Cerebellar nuclear complex (tissue), 1 donor: ENCODE results near the gene TAF1B.
"Not testable (repeated sequence)": the region's sequence is repeated elsewhere in the genome, so short reads cannot be mapped to it uniquely, and the experiment has no call there.

Source experiments
- DNase-seq, 2 experiments: peaks; one replicate each; lab custom pipeline; 2025; lab: John Stamatoyannopoulos, UW

TAF1B gene

GRCh38 chr2:9830685-9831410, 12.4 kb upstream of the TAF1B start:
- DNase-seq: no peak

- no peak for DNase-seq
Measured at GRCh38 chr2:9831670-9832069, 11.6 kb upstream of the TAF1B start.

- DNase-seq: no peak
Measured at GRCh38 chr2:9832586-9832985, 10.7 kb upstream of the TAF1B start.

GRCh38 chr2:9835068-9835467, 8.2 kb upstream of the TAF1B start:
- not testable (repeated sequence) for DNase-seq

- no peak for DNase-seq
Measured at GRCh38 chr2:9836074-9836473, 7.2 kb upstream of the TAF1B start.

GRCh38 chr2:9836517-9836916, 6.8 kb upstream of the TAF1B start:
- DNase-seq: no peak

- DNase-seq: no peak
Measured at GRCh38 chr2:9837451-9837850, 5.8 kb upstream of the TAF1B start.

GRCh38 chr2:9838391-9838790, 4.9 kb upstream of the TAF1B start:
- no peak for DNase-seq

- no peak for DNase-seq
Measured at GRCh38 chr2:9842487-9843228, 616 bp upstream of the TAF1B start.

- DNase-seq: no peak
Measured at GRCh38 chr2:9844036-9844483, 786 bp downstream of the TAF1B start.

- no peak for DNase-seq
Measured at GRCh38 chr2:9844576-9844975, 1.3 kb downstream of the TAF1B start.

GRCh38 chr2:9846554-9846953, 3.3 kb downstream of the TAF1B start:
- DNase-seq: no peak

- no peak for DNase-seq
Measured at GRCh38 chr2:9847140-9847539, 3.9 kb downstream of the TAF1B start.

- DNase-seq: no peak
Measured at GRCh38 chr2:9852881-9853280, 9.6 kb downstream of the TAF1B start.

GRCh38 chr2:9857814-9858729, 14.8 kb downstream of the TAF1B start:
- no peak for DNase-seq

- no peak for DNase-seq
Measured at GRCh38 chr2:9858730-9859068, 15.4 kb downstream of the TAF1B start.

GRCh38 chr2:9860922-9861580, 17.8 kb downstream of the TAF1B start:
- DNase-seq: not testable (repeated sequence)

- DNase-seq: peak in 1 of 2 experiments; percentile 1
Measured at GRCh38 chr2:9867881-9868280, 24.6 kb downstream of the TAF1B start.

GRCh38 chr2:9873337-9873736, 30.1 kb downstream of the TAF1B start:
- DNase-seq: no peak

GRCh38 chr2:9877026-9877425, 33.8 kb downstream of the TAF1B start:
- no peak for DNase-seq

- DNase-seq: no peak
Measured at GRCh38 chr2:9877726-9878125, 34.5 kb downstream of the TAF1B start.
